Small intestine (tissue), 7 donors: ENCODE data around the gene PHLPP1. TPM values are rescaled to one million over a fixed set of nuclear protein-coding genes. Genes with fewer than 3 reads are reported as not detected.

Experiments used
- DNase-seq, 2 donors: peaks; one replicate each; pipeline versions ENCODE4 v3.0.0 to v3.0.0-alpha.2; 2013
- FAIRE-seq: peaks from 2 replicates; lab custom pipeline; 2012; peaks lifted over from hg19 to GRCh38; lab: Jason Lieb, UNC
- H3K27ac ChIP-seq, 3 donors: one replicate each; pipeline ENCODE4 v1.5.1; 2013; ENCODE audit warnings: low read length in 2 of 3, mild to moderate bottlenecking in 2 of 3, control low read depth in 1 of 3, inconsistent platforms in 1 of 3, low read depth in 1 of 3, moderate library complexity in 1 of 3
- H3K27me3 ChIP-seq, 3 donors: one replicate each; pipeline ENCODE4 v1.6.1; 2013; ENCODE audit warnings: low read length in 3 of 3, inconsistent platforms in 1 of 3; ENCODE audit not compliant: control insufficient read depth in 3 of 3, insufficient read depth in 3 of 3
- H3K36me3 ChIP-seq, 3 donors: one replicate each; pipeline ENCODE4 v1.6.1; 2013; ENCODE audit warnings: low read length in 3 of 3, inconsistent platforms in 1 of 3, low read depth in 1 of 3, mild to moderate bottlenecking in 1 of 3, moderate library complexity in 1 of 3; ENCODE audit not compliant: control insufficient read depth in 3 of 3, insufficient read depth in 2 of 3
- H3K4me1 ChIP-seq, 3 donors: one replicate each; pipeline ENCODE4 v1.6.1; 2013; ENCODE audit warnings: low read length in 2 of 3, inconsistent platforms in 1 of 3, low read depth in 1 of 3, mild to moderate bottlenecking in 1 of 3, moderate library complexity in 1 of 3; ENCODE audit not compliant: control insufficient read depth in 3 of 3, insufficient read depth in 2 of 3
- H3K4me3 ChIP-seq, 3 donors: one replicate each; pipeline ENCODE4 v1.5.1; 2013; ENCODE audit warnings: low read length in 3 of 3, control low read depth in 1 of 3, inconsistent platforms in 1 of 3, low read depth in 1 of 3, mild to moderate bottlenecking in 1 of 3, moderate library complexity in 1 of 3
- H3K9me3 ChIP-seq, 2 donors: one replicate each; pipeline ENCODE4 v1.6.1; 2013; ENCODE audit warnings: low read depth in 1 of 2, low read length in 1 of 2; ENCODE audit not compliant: control insufficient read depth in 2 of 2, insufficient read depth in 1 of 2
- WGBS, 3 donors: extraction: QIAGEN DNeasy Blood & Tissue Kit; methylation state at CpG; one replicate each; pipeline ENCODE4 v1.1.7; 2013; 5-methylcytosine and 5-hydroxymethylcytosine counted together
- polyA plus RNA-seq, 4 donors: library from polyadenylated mRNA; stranded (reverse) in 3 of 4; unstranded in 1 of 4; fragments of 200-250 nt in 3 of 4; fragments of 120-200 nt in 1 of 4; gene quantifications; one replicate each; pipeline versions ENCODE4 v1.2.1 to v1.2.3, GENCODE V29; 2013
- donor health status: healthy with polysubstance abuse.
- donor health status: control.
- donor health status: control.
- donor health status: Bipolar disorder and iron deficiency.
- donor health status: healthy.

The PHLPP1 gene
- polyA plus RNA-seq, 4 donors: 3.2 to 13.1 (median 5.4) TPM

DNA sequence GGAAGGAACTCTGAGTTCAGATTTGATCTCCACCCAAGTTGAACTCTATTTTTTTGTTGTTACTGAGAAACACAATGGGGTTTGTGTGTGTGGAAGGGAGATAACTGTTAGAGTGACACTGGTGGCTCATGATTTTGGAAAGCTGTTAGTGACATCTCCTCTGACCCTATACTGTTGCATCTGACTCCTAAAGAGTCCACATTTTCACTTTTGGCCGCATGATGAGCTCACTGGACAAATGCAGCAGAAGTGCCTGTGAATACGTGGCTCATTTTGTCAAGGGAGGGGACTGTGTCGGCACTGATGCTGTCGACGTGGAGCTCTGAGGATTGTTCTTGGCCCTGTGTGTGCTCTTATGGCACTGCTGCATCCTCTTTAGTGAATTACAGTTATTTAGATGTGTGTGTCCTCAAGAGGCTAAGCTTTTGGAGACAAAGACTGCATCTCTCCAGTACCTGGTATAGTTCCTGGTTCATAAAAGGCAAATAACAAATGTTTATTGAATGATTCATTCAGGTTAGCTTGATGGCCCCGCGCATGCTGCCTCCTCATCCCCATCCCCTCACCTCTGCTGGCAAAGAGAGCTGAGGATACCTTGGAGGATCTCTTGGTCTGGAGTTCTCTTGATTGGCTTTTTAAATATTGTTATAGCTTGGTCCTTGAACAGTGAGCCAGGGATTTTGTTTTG is 135.4 kb downstream of the PHLPP1 start:
- H3K9me3 ChIP-seq: no peaks in the 10 kb centered on the region
- FAIRE-seq (no peak), DNase-seq (no peak)
- no peak overlapping the region for H3K4me3 ChIP-seq
- WGBS, 3 donors: 85 to 94% (median 91%) methylated on average over 7 of the region's 7 CpGs
- H3K36me3 ChIP-seq: peaks cover 0 to 5% (median 2%) of the 10 kb centered on the region in 3 donors
- H3K27ac ChIP-seq: no peak overlapping the region
- no peaks in the 10 kb centered on the region for H3K27me3 ChIP-seq
- no peaks in the 10 kb centered on the region for H3K4me1 ChIP-seq

DNA sequence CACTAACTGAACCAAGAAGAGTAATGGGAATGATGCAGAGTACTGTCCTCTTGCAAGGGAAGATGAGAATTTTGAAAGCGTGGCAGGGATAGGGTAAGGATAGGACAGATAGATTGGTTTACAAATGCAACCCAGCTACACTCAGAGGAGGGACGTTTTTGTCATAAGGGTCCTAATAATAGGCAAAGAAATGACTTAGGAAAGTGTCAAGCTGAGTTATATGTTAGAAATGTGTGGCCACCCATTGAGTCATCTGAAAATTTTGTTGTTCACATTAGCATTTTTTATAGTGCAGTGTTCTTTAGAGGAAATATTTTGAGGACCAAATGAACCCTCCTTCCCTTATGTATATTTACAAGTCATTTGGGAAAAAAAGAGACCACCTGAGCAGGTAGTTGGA is 137.5 kb downstream of the PHLPP1 start:
- WGBS, 3 donors: 65 to 81% (median 75%) methylated on average over 2 of the region's 2 CpGs
- Histone ChIP-seq H3K36me3 (peaks cover 0 to 9% (median 2%) of the 10 kb centered on the region in 3 donors), H3K27ac (no peak overlapping the region), H3K4me3 (no peak overlapping the region), H3K4me1 (no peaks in the 10 kb centered on the region), H3K9me3 (no peaks in the 10 kb centered on the region), H3K27me3 (no peaks in the 10 kb centered on the region)
- FAIRE-seq (no peak), DNase-seq (no peak)

DNA sequence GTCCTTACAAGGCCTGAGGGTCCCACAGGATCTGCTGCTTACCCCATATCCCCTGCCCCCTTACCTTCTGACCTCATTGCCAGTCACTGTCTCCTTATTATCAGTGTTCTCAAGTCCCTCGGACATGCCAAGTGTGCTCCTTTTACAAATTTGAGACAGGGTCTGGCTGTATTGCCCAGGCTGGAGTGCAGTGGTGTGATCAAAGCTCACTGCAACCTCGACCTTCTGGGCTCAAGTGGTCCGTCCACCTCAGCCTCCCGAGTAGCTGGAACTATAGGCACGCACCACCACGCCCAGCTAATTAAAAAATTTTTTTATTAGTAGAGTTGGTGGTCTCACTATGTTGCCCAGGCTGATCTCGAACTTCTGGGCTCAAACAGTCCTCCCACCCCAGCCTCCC is 141.0 kb downstream of the PHLPP1 start:
- no peak overlapping the region for H3K27ac ChIP-seq
- DNase-seq (no peak), FAIRE-seq (no peak)
- peaks cover 0 to 2% (median 0%) of the 10 kb centered on the region in 3 donors for H3K4me1 ChIP-seq
- no peak overlapping the region for H3K4me3 ChIP-seq
- no peaks in the 10 kb centered on the region for H3K27me3 ChIP-seq
- 92 to 94% (median 92%) methylated on average over 7 of the region's 7 CpGs for WGBS, 3 donors
- peaks cover 0 to 9% (median 2%) of the 10 kb centered on the region in 3 donors for H3K36me3 ChIP-seq
- H3K9me3 ChIP-seq: no peaks in the 10 kb centered on the region

DNA sequence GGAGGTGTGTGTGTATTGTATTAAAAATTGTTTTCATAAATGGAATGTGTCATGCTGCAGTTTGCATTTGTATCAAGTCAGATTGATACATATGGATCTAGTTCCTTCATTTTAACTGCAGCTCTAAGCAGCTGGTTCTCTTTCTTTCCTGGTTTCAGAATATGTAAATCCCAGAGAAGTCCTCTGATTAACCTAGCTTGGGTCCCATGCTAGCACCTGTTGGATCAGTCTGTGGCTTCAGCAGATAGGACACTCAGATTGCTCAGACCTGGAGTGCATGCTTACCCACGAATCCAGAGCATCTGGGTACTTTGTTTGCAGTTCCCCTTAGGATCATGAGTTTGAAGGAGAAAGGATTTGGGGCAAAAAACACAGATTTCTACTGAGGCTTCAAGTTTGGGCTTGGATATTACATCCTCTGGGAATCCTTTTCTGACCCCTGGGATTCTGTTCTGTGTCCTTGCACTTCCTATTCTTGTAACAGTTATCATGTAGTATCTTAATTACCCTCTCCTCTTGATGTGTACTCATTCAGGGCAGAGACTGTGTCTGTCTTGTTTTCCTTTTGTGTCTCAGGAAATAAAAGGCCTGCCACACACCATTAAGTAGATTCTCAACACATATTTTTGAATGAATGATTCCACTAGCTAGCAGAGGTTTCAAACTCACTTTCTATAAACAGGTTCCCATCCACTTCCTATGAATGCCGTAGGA is 142.1 kb downstream of the PHLPP1 start:
- no peak for FAIRE-seq
- H3K27ac ChIP-seq: no peak overlapping the region
- 63 to 79% (median 72%) methylated on average over 2 of the region's 2 CpGs for WGBS, 3 donors
- no peaks in the 10 kb centered on the region for H3K27me3 ChIP-seq
- no peaks in the 10 kb centered on the region for H3K9me3 ChIP-seq
- H3K36me3 ChIP-seq: peaks cover 0 to 10% (median 2%) of the 10 kb centered on the region in 3 donors
- no peak for DNase-seq
- H3K4me1 ChIP-seq: peaks cover 0 to 2% (median 0%) of the 10 kb centered on the region in 3 donors
- H3K4me3 ChIP-seq: no peak overlapping the region

DNA sequence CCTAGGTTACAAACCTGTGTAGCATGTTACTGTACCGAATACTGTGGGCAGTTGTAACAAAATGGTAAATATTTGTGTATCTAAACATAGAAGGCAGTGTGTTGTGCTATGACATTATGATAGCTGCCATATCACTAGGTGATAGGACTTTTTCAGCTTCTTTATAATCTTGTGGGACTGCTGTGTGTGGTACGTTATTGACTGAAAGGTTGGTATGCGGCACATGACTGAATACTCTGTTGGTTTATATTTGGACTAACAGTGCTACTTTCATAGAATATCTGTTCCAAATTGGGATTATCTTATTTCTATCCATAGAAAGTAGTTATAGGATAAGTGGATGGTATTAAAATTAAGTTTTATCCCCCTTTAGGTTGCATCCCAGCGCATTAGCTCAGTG is 144.7 kb downstream of the PHLPP1 start:
- WGBS, 3 donors: 88 to 97% (median 94%) methylated on average over 4 of the region's 4 CpGs
- peaks cover 0 to 13% (median 4%) of the 10 kb centered on the region in 3 donors for H3K36me3 ChIP-seq
- no peak for DNase-seq
- H3K27me3 ChIP-seq: no peaks in the 10 kb centered on the region
- no peak overlapping the region for H3K27ac ChIP-seq
- H3K9me3 ChIP-seq: no peaks in the 10 kb centered on the region
- peaks cover 0 to 2% (median 0%) of the 10 kb centered on the region in 3 donors for H3K4me1 ChIP-seq
- no peak for FAIRE-seq
- no peak overlapping the region for H3K4me3 ChIP-seq

DNA sequence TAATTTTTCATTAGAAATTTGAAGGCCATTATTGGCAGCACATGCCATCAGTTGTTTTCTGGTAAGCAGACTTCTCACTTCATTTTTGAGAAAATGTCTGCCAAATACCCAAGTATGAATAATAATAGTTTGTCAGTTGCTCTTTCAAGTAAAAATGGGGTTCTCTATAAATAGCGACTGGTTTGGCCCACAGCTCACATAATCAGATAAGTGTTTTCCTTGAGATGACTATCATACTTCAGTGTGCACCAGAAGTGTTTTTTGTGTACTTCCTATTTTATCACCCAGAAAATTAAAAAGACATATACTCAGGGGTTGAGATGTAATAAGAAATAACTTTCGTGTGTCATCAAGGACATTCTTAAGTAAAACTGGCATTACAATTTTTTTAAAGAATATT is 147.1 kb downstream of the PHLPP1 start:
- Histone ChIP-seq H3K9me3 (no peaks in the 10 kb centered on the region), H3K4me3 (no peak overlapping the region), H3K27me3 (no peaks in the 10 kb centered on the region), H3K36me3 (peaks cover 0 to 10% (median 2%) of the 10 kb centered on the region in 3 donors), H3K27ac (no peak overlapping the region), H3K4me1 (peaks cover 0 to 2% (median 0%) of the 10 kb centered on the region in 3 donors)
- WGBS, 3 donors: 71 to 95% (median 89%) methylated on average over 2 of the region's 2 CpGs
- DNase-seq (no peak), FAIRE-seq (no peak)

DNA sequence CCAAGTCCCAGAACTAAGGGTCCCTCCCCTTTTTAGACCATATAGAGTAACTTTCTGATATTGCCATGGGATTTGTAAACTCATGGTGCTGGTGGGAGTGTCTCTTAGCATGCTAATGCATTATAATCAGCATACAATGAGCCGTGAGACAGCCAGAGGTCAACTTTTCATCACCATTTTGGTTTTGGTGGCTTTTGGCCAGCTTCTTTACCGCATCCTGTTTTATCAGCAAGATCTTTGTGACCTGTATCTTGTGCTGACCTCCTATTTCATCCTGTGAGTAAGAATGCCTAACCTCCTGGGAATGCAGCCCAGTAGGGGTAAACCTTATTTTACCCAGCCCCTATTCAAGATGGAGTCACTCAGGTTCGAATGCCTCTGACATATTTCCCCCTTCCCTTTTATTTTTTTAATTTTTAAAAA is 148.2 kb downstream of the PHLPP1 start:
- no peak for FAIRE-seq
- H3K27me3 ChIP-seq: no peaks in the 10 kb centered on the region

DNA sequence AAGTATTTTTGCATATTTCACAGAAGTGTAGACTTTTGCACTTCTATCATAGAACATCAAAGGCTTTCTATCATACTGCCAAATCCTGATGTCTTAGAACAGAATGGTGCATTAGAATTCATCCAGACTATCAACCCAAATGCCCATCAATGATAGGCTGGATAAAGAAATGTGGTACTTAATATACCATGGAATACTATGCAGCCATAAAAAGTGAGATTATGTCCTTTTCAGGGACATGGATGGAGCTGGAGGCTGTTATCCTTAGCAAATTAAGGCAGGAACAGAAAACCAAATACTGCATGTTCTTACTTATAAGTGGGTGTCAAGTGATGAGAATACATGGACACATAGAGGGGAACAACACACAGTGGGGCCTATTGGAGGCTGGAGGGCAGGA is 150.2 kb downstream of the PHLPP1 start:
- Histone ChIP-seq H3K27ac (no peak overlapping the region), H3K4me1 (no peaks in the 10 kb centered on the region), H3K4me3 (no peak overlapping the region), H3K27me3 (no peaks in the 10 kb centered on the region), H3K9me3 (no peaks in the 10 kb centered on the region), H3K36me3 (peaks cover 0 to 12% (median 2%) of the 10 kb centered on the region in 3 donors)
- FAIRE-seq (no peak), DNase-seq (no peak)

More for the DNA sequence above, 148.2 kb downstream of the PHLPP1 start:
- H3K9me3 ChIP-seq: no peaks in the 10 kb centered on the region
- no peak overlapping the region for H3K27ac ChIP-seq
- WGBS, 3 donors: 75 to 84% (median 81%) methylated on average over 3 of the region's 3 CpGs
- no peak overlapping the region for H3K4me3 ChIP-seq
- no peak for DNase-seq
- H3K36me3 ChIP-seq: peaks cover 0 to 12% (median 2%) of the 10 kb centered on the region in 3 donors
- H3K4me1 ChIP-seq: peaks cover 0 to 2% (median 0%) of the 10 kb centered on the region in 3 donors
